Panc1 (cell line): ENCODE measurements around the gene MEGF11. TPM values are rescaled to one million over a fixed set of nuclear protein-coding genes. Genes with fewer than 3 reads are reported as not detected.

Source experiments
- ATAC-seq: fragments of 200-7000 bp; cut with Tn5 transposase; 2 replicates; pipeline ENCODE4 v1.9.1; 2020; ENCODE audit warnings: mild to moderate bottlenecking, moderate library complexity
- BruUV-seq: library from RNA; stranded (reverse); fragments of 400-500 nt; replicated peaks from 2 replicates; lab custom pipeline; 2021; lab: Mats Ljungman, UMichigan
- CTCF ChIA-PET: fragments of 300-600 bp; sonication (Branson Sonifier 250); formaldehyde crosslinking; loops from one replicate; lab custom pipeline; 2022; ENCODE audit warnings: antibody characterized with exemption; lab: Charles Lee
- POLR2A ChIA-PET: fragments of 300-600 bp; sonication (Branson Sonifier 250); formaldehyde crosslinking; loops from one replicate; lab custom pipeline; 2022; ENCODE audit warnings: antibody characterized with exemption; lab: Charles Lee
- DNase-seq: peaks from one replicate; pipeline ENCODE4 v3.0.0-alpha.2; 2010; ENCODE audit warnings: low read depth, low spot score
- H3K27ac ChIP-seq: 2 replicates; pipeline ENCODE4 v1.5.1; 2011; ENCODE audit warnings: mild to moderate bottlenecking, low read length, inconsistent platforms
- H3K27me3 ChIP-seq: fragments of 200-500 bp; sonication (Bioruptor generic); 2 replicates; pipeline ENCODE4 v1.6.0; 2014; ENCODE audit warnings: low read length, inconsistent platforms; ENCODE audit not compliant: control insufficient read depth, insufficient read depth
- H3K36me3 ChIP-seq: fragments of 200-500 bp; sonication (Bioruptor generic); 2 replicates; pipeline ENCODE4 v1.5.1; 2014; ENCODE audit warnings: inconsistent platforms, mild to moderate bottlenecking, low read length, moderate library complexity; ENCODE audit not compliant: control insufficient read depth, insufficient read depth
- H3K4me1 ChIP-seq: 2 replicates; pipeline ENCODE4 v1.5.1; 2011; ENCODE audit warnings: inconsistent platforms, mild to moderate bottlenecking, low read length, moderate library complexity; ENCODE audit not compliant: control insufficient read depth, insufficient read depth
- H3K4me3 ChIP-seq, 2 experiments: 2 replicates each; pipeline ENCODE4 v1.5.1; 2011 to 2012; ENCODE audit warnings: low read depth in 2 of 2, low read length in 2 of 2, mild to moderate bottlenecking in 2 of 2, inconsistent platforms in 1 of 2, moderate library complexity in 1 of 2
- H3K9me3 ChIP-seq: fragments of 200-500 bp; sonication (Bioruptor generic); 2 replicates; pipeline ENCODE4 v1.5.1; 2014; ENCODE audit warnings: low read depth, mild to moderate bottlenecking, inconsistent platforms, low read length, moderate library complexity; ENCODE audit not compliant: control insufficient read depth, insufficient read depth
- CTCF ChIP-seq: fragments of 450-650 bp; IDR thresholded peaks from 2 replicates; pipeline ENCODE4 v1.5.1; 2017; ENCODE audit warnings: mild to moderate bottlenecking
- POLR2AphosphoS5 ChIP-seq: IDR thresholded peaks from 2 replicates; pipeline ENCODE4 v1.6.1; 2012; ENCODE audit warnings: mild to moderate bottlenecking, low read depth, low read length, moderate library complexity
- REST ChIP-seq, 2 experiments: IDR thresholded peaks; 2 replicates each; pipeline ENCODE4 v1.6.1; 2011 to 2012; ENCODE audit warnings: low read depth in 2 of 2, control low read depth in 1 of 2, low read length in 1 of 2, mild to moderate bottlenecking in 1 of 2, moderate library complexity in 1 of 2; ENCODE audit not compliant: insufficient read depth in 1 of 2
- SIN3A ChIP-seq: IDR thresholded peaks from 2 replicates; pipeline ENCODE4 v1.6.1; 2012; ENCODE audit warnings: low read depth, mild to moderate bottlenecking, low read length, moderate library complexity, borderline replicate concordance; ENCODE audit not compliant: insufficient read depth
- TCF7L2 ChIP-seq: IDR thresholded peaks from 2 replicates; pipeline ENCODE4 v1.6.1; 2011; ENCODE audit warnings: mild to moderate bottlenecking, low read depth, low read length, inconsistent platforms
- in situ Hi-C: cut with HindIII; loops from 2 replicates; pipeline ENCODE4 v1.10.0; 2016; ENCODE audit warnings: low sequenced_read_pairs, low pct_unique_long_range_greater_than_20kb
- intact Hi-C: fragments of 100-400 bp; cut with micrococcal nuclease; formaldehyde crosslinking; loops from one replicate; pipeline ENCODE4 v1.10.0; 2022; ENCODE audit not compliant: unreplicated experiment
- total RNA-seq: library from RNA; stranded (reverse); gene quantifications from one replicate; pipeline ENCODE4 v1.2.1, GENCODE V29; 2021; ENCODE audit not compliant: unreplicated experiment

MEGF11 gene
- total RNA-seq, 1 experiment from 2014 or later, result 0.95 TPM

- ChIA-PET CTCF (no interaction called here), POLR2A (no interaction called here)
- ATAC-seq, result no peak
Measured at GRCh38 chr15:65993236-65993635, 260.3 kb downstream of the MEGF11 start.

GRCh38 chr15:65991721-65992483, 261.6 kb downstream of the MEGF11 start:
- Histone ChIP-seq H3K27ac (no peak overlapping the region), H3K36me3 (no peaks in the 10 kb centered on the region), H3K9me3 (no peaks in the 10 kb centered on the region), H3K27me3 (peaks cover 10% of the 10 kb centered on the region), H3K4me3 (no peak overlapping the region), H3K4me1 (no peaks in the 10 kb centered on the region)
- no peak for TF ChIP-seq SIN3A
- no peak for TF ChIP-seq REST (IDR thresholded peaks at IDR 0.05; ENCODE audit: insufficient read depth in 1 of 2, low read depth in 2 of 2, low read length in 1 of 2)
- TF ChIP-seq POLR2AphosphoS5, result no peak
- TF ChIP-seq CTCF, result no peak
- TF ChIP-seq TCF7L2, result no peak
- ATAC-seq (no peak), DNase-seq (no peak)
- intact Hi-C loops, result loop anchor here (10.0 kb wide), 1 partner anchor 293 kb away; no protein-coding TSS in a partner anchor
- in situ Hi-C loops, result no loop called here
- ChIA-PET POLR2A (no interaction called here), CTCF (no interaction called here)
- no TSS peak for BruUV-seq

More at GRCh38 chr15:65993236-65993635, 260.3 kb downstream of the MEGF11 start:
- H3K27ac ChIP-seq, result no peak overlapping the region
- H3K4me3 ChIP-seq, result no peak overlapping the region
- H3K9me3 ChIP-seq, result no peaks in the 10 kb centered on the region
- no peaks in the 10 kb centered on the region for H3K4me1 ChIP-seq
- in situ Hi-C loops, result no loop called here
- peaks cover 10% of the 10 kb centered on the region for H3K27me3 ChIP-seq
- BruUV-seq, result no TSS peak
- no peak for DNase-seq
- no peaks in the 10 kb centered on the region for H3K36me3 ChIP-seq
- TF ChIP-seq CTCF (no peak), POLR2AphosphoS5 (no peak), REST (IDR thresholded peaks at IDR 0.05; ENCODE audit: insufficient read depth in 1 of 2, low read depth in 2 of 2, low read length in 1 of 2) (no peak), SIN3A (no peak), TCF7L2 (no peak)
- intact Hi-C loops, result loop anchor here (10.0 kb wide), 1 partner anchor 292 kb away; no protein-coding TSS in a partner anchor
